CD1c-positive myeloid dendritic cell (primary cell): Measurements from ENCODE around the gene COL5A1.

ENCODE experiments used
- DNase-seq: peaks from one replicate; pipeline ENCODE4 v3.0.0-alpha.2; 2016; ENCODE audit errors: extremely low spot score

COL5A1 gene

DNA sequence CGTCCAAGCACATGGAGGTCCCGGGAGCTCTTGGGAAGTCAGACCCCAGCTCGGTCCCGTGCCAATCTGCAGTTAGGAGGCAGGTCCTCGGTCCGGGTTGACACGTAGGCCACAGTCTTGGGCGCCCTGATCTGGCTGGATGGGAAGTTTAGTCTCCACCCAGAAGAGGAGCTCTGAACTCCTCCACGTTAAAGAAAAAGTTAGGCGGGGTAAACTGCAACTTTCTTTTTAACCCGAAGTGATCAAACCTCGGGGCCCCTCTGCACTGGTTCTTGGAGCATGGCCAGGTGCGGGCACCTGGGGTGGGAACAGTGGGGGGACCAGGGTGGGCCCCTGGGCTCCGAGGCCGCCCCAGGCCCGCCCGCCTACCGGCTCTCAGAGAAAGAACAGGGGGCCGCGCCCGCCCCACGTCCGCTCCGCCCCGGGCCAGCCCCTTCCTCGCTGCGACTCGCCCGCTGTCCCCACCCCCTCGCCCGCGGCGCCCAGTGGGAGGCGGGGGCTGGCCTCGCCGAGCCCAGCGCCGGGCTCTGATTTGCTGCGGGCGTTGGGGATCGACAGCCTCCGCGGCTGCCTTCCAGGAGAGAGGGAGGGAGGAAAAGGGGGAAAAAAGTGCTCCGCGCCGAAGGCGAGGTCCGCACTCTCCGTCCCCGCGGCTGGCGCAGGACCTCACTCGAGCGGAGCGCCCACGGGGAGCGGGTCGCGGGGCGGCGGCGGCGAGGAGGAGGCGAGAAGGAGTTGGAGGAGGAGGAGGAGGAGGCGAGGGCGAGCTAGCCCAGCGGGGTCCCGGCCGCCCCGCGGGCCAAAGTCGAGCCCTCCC is at the start of gene COL5A1:
Gene COL5A1 (plus strand): TSS at position 631 of the 817 bp plus-strand sequence. CDS start 385 bp downstream, outside the sequence.
- DNase-seq: no peak

DNA sequence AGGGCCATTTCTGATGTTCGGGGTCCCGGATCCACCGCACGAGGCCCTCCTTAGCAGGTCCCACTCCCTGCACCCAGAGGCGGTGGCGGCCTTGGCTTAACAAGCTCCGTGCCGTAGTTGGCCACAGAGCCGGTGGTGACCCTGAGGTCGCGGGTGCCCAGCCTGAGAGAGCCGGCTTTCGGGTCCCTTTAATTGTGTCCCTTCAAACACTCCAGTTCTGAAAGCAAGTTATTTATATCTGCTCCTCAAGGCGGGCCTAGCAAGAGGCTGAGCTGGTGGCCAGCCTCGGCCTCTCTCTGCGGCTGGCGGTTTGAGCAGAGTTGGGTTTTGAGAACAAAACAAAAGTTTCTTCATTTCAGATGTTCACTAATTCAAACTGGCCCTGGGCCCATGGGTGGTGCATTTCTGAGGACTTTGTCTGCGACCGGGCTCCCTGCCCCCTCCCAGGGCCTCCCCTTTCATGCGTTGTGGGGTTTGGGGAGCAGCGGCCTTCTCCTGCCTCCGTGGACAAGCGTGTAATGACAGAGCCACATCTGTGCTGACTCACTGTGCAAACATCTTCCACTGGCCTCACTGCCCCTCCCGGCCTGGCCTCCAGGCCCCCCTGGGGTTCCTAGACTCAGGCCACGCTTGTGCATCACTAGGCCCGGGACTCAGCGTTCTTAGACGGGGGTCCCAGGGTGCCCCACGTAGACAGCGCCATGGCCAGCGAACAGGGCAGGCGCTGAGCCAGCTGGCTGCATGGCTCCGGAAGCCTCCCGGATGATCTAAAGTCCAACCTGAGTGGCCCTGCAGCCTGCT is 49.4 kb upstream of the COL5A1 start:
- no peak for DNase-seq

DNA sequence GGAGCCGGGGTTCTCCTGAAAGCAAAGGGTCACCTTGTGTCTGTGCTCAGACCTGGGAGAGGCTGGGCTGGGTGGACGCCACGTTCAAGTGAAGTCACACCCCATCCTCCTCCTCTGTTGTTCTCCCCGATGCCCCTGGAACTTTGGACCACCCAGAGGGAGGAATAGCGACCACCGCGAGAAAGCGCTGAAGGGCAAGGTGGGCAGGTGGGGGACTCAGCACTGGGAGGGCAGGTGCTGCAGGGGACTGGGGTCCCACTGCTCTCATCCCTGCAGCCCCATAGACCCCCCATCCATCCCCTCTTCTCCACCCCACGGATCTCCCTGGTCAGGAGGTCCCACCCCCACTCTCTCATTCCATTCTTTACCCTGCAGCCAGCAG is 48.8 kb upstream of the COL5A1 start:
- DNase-seq: no peak

DNA sequence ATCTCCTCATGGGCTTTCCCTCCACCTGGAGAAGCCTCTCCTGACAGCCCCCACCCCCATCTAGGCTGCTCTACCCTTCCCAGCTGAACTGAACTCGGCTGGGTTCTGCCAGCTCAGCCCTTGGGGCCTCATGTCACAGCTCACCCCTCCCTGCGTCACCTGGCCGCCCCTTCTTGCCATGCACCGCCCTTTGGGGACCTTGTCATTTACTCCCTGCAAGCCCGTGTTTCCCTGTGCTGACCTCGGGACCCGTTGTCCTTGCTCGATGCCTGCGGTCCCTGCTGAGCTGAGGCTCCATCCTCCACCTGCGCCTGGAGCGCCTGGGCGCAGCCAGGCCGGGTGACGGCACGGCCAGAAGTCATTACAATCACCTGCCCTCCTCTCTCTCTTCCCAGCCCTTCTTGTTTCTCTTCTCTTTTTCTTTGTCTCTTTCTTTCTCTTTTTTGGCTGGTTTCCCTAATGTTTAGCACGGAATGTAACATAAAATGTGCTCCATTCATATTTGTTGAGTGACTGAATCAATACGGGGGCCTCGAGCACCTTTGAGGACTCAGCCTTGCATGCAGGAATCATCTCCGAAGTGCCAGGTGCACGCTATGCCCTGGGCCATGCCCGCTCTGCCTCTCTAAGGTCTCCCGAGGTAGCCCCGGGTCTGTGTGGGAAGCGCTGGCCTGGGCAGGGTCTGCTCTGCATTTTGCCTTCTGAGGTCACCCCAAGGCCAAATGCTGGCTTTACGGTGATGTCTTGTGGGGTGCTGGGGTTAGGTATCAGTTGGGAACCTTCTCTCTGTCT is 48.1 kb upstream of the COL5A1 start:
- DNase-seq: no peak

DNA sequence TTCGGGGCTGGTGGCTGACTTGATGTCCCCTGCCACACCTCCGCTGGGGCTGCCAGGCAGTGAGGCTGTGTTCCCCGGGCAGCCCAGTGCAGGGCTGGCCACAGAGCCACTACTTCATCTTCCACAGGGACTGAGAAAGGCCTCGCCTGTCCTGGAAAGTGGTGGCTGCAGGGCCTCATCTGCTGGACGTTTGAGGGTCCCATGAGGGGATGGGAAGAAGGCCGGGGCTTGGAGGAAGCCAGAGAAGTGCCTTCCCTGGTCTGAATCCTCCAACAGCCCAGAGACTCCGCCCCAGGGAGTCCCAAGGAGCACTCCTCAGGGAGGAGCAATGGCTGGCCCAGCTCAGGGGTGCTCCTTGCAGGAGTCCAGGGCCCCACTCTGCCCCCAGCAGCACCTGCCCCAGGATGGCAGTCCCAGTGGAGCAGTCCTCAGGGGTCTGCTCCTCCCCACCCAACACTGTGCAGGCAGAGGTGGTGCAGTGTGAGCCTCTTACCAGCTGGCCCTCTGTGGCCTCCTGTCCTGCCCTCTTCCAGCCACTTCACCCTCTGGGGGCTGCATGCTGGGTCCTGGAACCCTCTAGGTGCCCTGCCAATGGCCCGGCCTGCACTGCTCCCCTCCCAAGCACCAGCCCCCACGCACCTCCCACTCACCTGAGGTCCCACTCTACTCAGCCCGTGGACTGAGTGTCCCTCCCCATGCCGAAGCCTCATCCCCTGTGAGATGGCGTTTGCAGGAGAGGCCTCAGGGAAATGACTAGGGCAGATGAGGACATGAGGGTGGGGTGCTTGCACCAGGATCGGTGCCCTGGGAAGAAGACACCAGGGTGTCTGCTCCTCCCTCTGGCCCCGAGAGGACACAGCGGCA is 47.3 kb upstream of the COL5A1 start:
- DNase-seq: no peak

DNA sequence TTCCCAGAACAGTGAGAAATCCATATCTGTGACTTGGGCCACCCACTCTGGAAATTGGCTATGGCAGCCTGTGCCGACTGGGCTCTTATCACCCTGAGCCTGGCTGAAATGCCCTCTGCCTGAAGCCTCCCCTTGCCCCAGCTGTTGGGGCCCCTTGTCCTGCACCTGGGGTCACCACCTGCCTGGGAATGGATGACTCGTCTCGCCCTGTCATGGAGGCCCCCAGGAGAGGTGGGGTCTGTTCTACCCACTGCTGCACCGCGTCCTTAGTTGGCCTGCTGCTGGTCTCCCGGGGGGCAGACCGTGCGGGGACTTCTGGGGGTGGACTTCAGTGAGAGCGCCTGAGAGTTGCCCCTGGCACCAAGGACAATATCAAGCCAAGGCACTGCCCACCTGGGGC is 46.6 kb upstream of the COL5A1 start:
- no peak for DNase-seq

DNA sequence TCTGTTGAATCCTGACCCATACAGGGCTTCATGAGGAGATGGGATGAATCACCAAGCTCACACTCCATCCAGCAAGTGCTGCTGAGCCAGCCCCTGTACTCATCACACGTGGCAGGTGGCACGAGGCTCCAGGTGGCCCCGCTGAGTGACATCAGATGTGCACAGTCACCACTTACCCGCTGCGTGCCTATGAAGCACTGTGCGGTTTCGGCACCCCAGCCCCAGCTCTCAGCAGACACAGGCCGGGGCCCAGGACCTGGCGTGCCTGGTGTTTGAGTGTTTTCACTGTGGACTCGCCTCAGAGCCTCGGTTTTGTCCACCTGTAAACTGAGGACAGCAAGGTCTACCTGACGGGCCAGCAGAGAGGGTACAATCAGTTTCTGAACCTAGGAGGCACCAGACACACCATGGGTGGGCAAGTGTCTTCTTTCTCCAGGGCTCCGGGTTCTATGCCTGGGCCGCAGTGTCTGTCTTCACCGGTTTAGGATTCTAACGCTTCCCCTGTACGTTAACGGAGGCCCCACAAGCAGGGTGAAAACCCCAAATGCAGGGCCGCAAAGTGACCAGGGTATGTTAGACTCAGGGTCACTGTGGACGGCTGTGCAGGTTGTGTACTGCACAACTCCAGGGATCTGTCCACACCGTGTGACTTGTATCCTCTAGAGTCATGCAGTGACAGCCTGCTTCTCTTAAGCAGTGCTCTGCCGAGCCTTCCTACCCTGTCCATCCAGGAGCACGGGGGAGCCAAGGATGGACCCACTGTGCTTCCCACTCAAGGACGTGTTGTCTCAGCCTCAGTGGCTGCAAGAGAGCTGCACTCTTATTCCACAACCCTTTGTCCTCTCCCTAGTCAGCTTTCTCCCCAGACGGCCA is 44.3 kb upstream of the COL5A1 start:
- DNase-seq: no peak

DNA sequence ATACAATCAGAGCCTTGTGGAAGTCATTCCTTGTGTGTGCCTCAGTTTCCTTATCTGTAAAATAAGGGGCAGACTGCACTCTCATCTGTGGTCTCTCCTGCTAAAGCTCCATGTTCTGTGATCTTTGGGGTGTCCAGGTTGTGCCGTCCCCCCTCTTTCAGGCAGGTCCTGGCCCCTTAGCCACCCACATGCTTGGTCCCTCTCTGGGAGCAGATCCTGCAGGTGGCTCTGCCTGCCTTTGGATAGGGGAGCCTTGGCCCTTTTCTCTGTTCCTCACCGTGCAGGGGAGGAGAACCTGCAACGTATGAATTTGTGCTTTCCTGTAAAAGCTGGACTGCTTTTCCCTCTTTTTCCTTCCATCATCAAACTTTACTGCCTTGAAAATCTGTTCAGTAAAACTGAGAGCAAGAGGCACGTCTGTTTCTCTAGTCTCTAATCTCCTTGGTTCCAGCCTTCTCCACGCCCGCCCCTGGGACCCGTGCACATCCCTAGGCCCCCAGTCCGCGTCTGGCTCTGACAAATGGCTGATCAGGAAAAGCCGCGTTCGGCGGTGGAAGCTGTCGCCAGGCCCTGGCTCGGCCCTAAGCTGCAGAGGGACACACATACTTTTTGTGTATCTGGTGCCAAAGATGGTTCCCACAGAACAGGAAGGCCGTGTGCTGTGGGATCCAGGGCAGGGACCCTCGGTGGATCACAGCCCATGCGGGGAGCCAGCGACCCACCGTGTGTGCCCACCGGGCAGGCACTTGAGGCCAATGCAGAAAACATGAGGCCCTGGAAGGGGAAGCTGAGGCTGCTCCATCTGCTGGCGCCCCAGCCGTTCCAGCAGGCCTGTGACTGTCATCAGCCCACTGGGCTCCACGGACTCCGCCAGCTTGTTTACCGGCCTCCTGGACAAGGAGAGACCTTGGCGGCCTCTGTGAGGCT is 43.4 kb upstream of the COL5A1 start:
- DNase-seq: no peak

DNA sequence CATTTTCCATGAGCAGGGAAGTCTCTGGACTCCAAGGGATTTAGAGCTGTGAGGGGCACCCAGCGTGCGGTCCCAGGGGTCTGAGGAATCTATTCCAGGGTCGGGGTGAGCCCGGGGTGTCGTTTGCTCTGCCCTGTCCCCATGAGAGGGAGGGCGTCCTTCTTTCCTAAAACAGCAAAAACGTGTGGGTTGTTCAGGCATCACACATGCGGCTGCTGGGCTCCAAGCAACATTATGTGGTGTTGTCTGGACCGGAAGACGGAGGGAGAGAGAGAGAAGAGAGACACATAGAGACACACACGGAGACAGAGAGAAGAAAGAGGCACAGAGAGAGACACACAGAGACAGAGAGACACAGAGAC is 42.7 kb upstream of the COL5A1 start:
- DNase-seq: no peak

DNA sequence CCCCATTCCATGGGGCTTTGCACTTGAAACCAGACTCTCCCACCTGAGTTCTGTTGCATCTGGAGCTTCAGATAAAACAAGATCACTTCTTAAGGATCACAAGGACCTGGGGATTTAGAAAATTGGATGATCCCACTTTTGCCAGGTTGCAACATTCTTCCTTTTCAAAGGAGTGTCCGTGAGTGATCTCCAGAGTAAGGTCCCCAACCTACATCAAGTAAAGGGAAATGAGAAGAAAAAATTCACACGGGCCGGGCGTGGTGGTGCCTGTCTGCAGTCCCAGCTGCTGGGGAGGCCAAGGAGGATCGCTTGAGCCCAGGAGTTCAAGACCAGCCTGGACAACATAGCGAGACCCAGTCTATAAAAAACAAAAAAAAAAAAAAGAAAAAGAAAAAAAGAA is 41.2 kb upstream of the COL5A1 start:
- DNase-seq: no peak

DNA sequence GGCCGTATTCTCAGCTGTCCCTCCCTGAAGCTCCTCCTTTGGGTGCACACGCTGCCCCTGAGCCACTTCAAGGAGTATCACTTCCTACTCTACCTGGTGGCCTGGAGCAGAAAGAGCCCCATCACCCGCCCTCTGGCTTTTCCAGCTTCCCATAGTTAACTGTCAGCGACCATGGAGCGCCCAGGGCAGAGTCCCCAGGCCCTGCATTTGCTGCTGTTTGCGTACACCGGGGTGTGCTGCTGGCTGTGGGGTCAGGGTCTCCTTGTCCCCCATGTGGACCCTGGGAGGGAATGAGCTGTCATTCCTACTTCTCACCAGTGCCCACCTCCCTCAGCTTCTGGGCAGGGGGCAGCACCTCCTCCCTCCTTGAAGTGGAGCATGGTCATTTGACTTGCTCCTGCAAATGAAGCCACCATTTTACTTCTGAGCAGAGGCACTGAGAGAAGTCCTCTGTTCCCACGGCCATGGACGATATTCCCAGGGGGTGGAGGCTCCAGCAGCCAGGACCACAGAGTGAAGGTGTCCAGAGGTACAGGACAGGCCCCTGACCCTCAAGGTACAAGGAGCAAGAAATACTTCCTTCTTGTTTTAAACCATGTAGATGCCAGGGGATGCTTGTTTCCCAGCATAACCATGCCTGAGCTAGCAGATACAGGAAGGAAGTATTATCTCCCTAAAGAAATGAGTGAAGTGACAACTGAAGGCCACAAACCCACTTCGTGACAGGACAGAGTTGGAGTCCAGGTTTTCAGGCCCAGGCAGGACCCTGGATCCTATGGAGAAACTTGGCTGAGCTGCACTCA is 40.6 kb upstream of the COL5A1 start:
- DNase-seq: no peak

DNA sequence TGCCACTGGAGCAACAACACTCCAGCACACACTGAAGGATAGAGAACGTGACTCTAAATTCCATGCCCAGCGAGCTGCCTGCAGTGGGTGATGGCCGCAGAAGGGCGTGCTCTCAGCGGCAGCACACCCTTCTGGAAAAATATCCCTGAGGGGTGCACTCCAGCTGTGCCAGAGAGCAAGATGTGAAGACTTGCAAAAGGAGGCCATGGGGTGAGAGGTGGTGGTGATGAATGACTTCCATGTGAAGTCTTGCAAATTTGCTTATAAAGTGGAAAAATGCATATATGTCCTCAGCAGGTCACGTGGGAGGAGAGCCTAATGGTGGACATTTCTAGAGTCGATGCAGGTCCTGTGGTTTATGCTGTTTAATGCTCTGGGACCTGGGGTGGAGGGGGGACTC is 39.8 kb upstream of the COL5A1 start:
- DNase-seq: no peak

DNA sequence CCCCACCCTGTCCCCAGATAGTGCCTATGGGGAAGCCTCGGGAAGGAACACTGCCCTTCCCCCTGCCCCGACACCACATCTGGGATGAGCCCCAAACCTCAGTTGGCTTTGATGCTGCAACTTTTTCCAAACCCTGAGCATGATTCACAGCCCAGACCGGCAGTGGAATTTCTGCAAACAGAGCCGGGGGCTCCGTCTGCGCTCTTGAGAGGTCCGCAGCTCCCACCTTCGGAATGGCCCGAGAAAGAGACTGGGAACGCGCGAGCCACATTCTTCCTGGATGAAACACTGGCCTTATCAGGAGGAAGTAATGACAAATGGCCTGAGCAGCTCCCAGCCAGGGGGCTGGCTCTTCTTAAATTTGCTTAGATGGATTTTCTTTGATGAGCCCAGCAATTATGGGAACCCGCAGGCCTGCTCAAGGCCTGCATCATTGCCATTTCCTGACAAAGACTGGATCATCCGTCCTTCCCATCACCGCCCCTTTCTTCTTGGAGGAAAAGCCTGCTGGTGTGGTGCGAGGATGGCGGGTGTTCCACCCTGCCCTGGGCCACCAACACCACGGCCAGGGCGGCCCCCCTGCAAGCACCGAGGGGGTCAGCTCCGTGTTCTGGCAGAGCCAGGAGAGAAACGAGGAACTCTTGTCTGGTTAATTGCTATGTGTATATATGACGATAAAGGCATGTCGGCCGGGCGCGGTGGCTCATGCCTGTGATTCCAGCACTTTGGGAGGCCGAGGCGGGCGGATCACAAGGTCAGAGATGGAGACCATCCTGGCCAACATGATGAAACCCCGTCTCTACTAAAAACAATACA is 38.8 kb upstream of the COL5A1 start:
- no peak for DNase-seq

DNA sequence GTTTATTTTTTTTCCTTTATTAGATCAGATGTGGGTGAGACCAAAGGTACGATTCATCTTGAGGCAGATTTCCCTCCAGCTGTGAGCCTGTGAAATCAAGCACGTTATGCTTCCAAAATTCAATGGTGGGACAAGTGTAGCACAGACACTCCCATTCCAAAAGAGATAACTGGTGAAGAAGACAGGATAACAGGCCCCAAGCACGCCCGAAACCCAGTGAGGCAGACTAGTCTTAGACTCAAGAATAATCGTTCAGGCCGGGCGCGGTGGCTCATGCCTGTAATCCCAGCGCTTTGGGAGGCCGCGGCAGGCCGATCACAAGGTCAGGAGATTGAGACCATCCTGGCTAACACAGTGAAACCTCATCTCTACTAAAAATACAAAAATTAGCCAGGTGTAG is 36.8 kb upstream of the COL5A1 start:
- no peak for DNase-seq

DNA sequence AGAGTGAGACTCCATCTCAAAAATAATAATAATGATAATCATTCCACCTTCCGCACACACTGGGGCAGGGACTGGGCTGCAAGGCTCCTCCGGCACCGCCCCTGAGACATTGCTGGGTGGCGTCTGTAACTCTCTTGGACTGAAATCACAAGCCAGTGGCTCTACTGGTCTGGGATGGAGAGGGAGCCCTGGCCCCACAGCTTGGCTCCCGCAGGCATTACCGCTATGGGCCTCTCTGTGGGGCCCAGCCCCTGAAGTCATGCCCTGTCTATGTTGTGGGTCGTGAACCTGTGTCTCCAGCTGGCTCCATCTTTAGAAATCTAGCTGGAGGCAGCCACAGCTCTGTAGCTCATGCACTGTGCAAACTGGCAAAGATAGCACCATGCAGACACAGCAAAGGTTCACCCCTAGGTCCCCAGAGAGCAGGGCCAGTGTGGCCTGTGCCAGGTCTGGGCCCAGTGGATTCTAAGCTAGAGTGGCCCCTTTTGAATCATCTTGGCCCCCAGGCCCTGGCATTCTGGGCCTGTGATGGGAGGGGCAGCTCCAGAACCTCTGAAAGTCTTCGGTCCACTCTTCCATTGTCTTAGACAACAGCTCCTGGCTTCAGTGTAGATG is 36.1 kb upstream of the COL5A1 start:
- no peak for DNase-seq

DNA sequence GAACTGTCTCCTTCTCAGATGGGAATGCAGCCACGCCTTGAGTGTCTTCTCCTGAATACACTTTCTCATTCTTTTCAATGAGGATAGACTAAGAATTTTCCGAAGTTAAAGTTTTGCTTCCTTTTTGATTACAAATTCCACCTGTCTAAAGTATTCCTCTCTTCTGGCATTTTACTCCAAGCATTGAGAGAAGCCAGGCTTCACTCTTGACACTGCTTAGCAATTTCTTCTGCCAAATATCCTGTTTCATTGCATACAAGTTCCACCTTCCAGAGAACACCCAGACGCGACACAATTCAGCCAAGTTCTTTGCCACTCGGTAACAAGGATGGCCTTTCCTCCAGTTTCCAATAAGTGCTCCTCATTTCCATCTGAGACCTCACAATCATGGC is 35.6 kb upstream of the COL5A1 start:
- DNase-seq: no peak
